Kidney epithelial cell (primary cell): Measurements from ENCODE around the gene KLB. TPM values are rescaled to one million over a fixed set of nuclear protein-coding genes. Genes with fewer than 3 reads are reported as not detected.
"Not testable (repeated sequence)": the region's sequence is repeated elsewhere in the genome, so short reads cannot be mapped to it uniquely, and the experiment has no call there.

ENCODE experiments used
- DNase-seq: peaks from one replicate; pipeline ENCODE4 v3.0.0-alpha.2; 2010; ENCODE audit warnings: low read depth
- H3K27me3 ChIP-seq: 2 replicates; pipeline ENCODE4 v1.6.0; 2011; ENCODE audit warnings: low read length; ENCODE audit not compliant: control insufficient read depth, insufficient read depth
- H3K36me3 ChIP-seq: 2 replicates; pipeline ENCODE4 v1.5.1; 2011; ENCODE audit warnings: low read length; ENCODE audit not compliant: control insufficient read depth, insufficient read depth
- H3K4me3 ChIP-seq: 2 replicates; pipeline ENCODE4 v1.5.1; 2011; ENCODE audit warnings: low read depth, mild to moderate bottlenecking, control low read depth, low read length
- total RNA-seq: library from RNA; depleted of rRNA; stranded (reverse); fragments of >200 nt; gene quantifications from 2 replicates; pipeline ENCODE4 v1.2.3, GENCODE V29; 2015
- TF ChIP-seq, protein P1 (sequence below): IDR thresholded peaks from 2 replicates; pipeline ENCODE4 v1.5.1; 2011; ENCODE audit warnings: mild to moderate bottlenecking, moderate library complexity, low read length, control low read depth, inconsistent platforms; ENCODE audit not compliant: insufficient read depth, poor library complexity, severe bottlenecking

The KLB gene
- total RNA-seq, 1 donor from 2014 or later: 0.21 TPM

DNA sequence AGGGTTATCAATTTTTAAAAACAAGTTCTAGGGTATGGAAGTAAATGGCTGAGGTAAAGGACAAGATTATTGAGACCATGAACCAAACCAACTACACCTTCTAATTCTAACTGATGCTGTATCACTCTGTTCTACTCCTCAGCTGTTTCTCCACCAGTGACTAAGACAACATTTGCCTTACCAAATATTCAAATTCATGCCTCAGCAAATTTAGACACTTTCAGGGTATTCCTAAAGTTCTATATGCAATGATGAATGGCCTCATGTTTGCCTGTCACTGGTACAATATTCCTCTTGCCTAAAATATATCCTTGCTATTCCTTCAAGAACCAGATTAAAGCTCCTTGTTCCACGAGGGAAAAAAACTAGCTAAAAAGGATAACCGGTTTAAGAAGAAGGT lies 47.0 kb downstream of the KLB start:
- TF ChIP-seq, protein P1, sequence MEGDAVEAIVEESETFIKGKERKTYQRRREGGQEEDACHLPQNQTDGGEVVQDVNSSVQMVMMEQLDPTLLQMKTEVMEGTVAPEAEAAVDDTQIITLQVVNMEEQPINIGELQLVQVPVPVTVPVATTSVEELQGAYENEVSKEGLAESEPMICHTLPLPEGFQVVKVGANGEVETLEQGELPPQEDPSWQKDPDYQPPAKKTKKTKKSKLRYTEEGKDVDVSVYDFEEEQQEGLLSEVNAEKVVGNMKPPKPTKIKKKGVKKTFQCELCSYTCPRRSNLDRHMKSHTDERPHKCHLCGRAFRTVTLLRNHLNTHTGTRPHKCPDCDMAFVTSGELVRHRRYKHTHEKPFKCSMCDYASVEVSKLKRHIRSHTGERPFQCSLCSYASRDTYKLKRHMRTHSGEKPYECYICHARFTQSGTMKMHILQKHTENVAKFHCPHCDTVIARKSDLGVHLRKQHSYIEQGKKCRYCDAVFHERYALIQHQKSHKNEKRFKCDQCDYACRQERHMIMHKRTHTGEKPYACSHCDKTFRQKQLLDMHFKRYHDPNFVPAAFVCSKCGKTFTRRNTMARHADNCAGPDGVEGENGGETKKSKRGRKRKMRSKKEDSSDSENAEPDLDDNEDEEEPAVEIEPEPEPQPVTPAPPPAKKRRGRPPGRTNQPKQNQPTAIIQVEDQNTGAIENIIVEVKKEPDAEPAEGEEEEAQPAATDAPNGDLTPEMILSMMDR: no peak
- no peak for DNase-seq
- Histone ChIP-seq H3K36me3 (peaks cover 1% of the 10 kb centered on the region), H3K27me3 (no peaks in the 10 kb centered on the region), H3K4me3 (no peak overlapping the region)

DNA sequence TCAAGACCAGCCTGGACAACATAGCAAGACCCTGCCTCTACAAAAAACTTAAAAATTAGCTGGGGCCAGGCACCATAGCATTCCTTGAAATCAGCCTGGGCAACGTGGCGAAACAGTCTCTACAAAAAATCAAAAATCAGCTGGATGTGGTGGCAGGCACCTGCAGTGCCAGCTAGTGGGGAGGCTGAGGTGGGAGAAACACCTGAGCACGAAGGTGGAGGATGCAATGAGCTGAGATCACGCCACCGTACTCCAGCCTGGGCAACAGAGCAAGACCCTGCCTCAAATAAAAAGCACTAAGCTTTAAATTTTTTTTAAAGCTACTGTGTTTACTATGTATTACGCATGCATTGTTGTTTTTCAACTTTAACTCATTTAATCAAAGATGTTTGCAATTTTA lies 48.8 kb downstream of the KLB start:
- Histone ChIP-seq H3K36me3 (peaks cover 1% of the 10 kb centered on the region), H3K27me3 (no peaks in the 10 kb centered on the region), H3K4me3 (no peak overlapping the region)
- DNase-seq: no peak
- TF ChIP-seq, protein P1: no peak

DNA sequence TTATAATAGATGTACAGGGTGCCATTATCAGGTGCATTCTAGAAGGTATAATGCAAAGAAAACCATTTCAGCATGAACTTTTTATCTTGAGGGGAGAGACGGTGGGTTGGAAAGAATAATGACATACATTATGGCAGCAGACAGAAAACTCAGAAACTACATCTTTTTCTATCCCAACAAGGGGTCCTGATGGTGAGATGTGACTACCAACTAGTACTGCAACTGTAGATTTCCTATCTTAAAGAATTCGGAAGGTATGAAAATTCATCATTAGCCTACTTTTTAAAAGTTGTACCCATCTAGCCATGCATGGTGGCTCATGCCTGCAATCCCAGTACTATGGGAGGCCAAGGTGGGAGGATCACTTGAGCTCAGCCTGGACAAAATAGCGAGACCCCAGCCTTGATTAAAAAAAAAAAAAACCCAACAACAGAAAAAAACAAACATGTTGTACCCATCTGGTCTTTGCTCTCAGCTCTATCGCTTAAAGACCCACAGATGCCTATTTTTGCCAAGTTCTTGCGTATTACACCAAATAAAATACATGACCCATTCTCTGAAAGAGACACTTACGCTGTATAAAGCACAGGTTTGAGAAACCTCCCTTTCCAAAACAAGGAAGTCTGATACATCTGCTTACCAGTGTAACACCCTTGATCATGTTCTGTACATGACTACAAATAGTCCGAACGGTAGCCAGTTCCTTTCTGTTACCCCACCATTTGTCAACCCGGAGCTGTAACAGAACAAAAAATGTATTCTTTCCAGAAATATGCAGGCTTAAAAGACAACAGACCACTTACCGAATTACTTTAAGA lies 50.4 kb downstream of the KLB start:
- H3K4me3 ChIP-seq: peak overlapping the region; percentile 74
- TF ChIP-seq, protein P1: no peak
- no peak for DNase-seq
- peaks cover 1% of the 10 kb centered on the region for H3K36me3 ChIP-seq
- no peaks in the 10 kb centered on the region for H3K27me3 ChIP-seq

DNA sequence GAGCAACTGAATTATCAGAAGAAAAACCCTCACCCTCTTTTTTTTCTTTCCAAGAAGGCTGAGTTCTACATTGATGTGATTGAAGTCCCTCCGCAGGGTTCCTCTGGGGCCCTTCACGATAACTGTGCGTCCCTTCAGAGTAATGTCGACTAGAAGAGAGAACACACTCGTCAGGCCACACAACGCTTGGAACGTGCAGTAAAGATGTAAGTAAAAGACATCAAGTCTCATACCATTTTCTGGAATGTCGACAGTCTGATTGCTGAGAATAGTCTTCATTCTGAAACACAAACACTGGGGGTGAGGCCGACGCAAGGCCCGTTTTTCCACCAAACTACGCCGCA lies 51.4 kb downstream of the KLB start:
- H3K36me3 ChIP-seq, DNase-seq: not testable (repeated sequence)

GRCh38 chr4:39458505-39459300 lies 52.0 kb downstream of the KLB start, which contains the start of the genes LIAS and RPL9:
Gene LIAS (plus strand): TSS chr4:39459056. CDS start chr4:39459118, 62 bp downstream.
Gene RPL9 (minus strand): TSS chr4:39458922. CDS start chr4:39458439, 483 bp downstream.
- DNase-seq: peak; percentile 95
- H3K27me3 ChIP-seq: no peaks in the 10 kb centered on the region
- TF ChIP-seq, protein P1: no peak
- peaks cover 1% of the 10 kb centered on the region for H3K36me3 ChIP-seq
- peak within 1 kb of the TSS; percentile 74 for H3K4me3 ChIP-seq

More for the DNA sequence above, 51.4 kb downstream of the KLB start:
- H3K4me3 ChIP-seq: peak overlapping the region; percentile 74
- not testable (repeated sequence) for H3K27me3 ChIP-seq

DNA sequence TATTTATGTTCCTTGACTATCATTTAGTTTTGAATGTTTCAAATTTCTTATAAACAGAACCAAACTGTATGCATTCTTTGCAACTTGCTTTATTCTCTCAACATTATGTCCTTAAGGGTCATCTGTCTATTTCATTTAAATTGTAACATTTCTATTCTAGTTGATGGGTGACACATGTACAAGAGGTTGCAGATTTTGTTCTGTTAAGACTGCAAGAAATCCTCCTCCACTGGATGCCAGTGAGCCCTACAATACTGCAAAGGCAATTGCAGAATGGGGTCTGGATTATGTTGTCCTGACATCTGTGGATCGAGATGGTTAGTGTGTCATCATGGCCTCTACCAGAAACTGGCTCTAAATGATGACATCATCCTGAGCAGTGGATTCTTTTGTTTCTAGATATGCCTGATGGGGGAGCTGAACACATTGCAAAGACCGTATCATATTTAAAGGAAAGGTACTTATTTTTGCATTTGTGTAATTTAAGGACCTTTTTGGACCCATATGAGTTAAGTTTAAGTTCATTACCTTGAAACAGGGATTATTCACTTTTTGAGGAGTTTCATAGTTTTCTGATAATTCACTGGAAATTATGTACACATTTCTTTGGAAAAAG lies 58.3 kb downstream of the KLB start:
- no peak overlapping the region for H3K4me3 ChIP-seq
- DNase-seq: no peak
- H3K27me3 ChIP-seq: no peaks in the 10 kb centered on the region
- no peaks in the 10 kb centered on the region for H3K36me3 ChIP-seq
- TF ChIP-seq, protein P1: peak; percentile 10
